SKM-1 treated with dmso at 0.1 percent for 144 hours (cell line): Measurements from ENCODE around the gene RGMB.
A peak's percentile ranks its signal among the peaks of the same experiment; 100 is the strongest.
"Not testable (repeated sequence)": the region's sequence is repeated elsewhere in the genome, so short reads cannot be mapped to it uniquely, and the experiment has no call there.

Source experiments
- DNase-seq: peaks from one replicate; lab custom pipeline; 2025; ENCODE audit not compliant: unreplicated experiment; lab: John Stamatoyannopoulos, UW

Gene RGMB

GRCh38 chr5:98773464-98774191 is at the start of gene RGMB:
Gene RGMB, plus strand, starts transcription at chr5:98773663. Its CDS starts 408 bp downstream, at chr5:98774071.
- peak; percentile 94 for DNase-seq

- no peak for DNase-seq
Measured at GRCh38 chr5:98726258-98726657, 47.2 kb upstream of the RGMB start.

GRCh38 chr5:98727686-98728085 is 45.8 kb upstream of the RGMB start:
- DNase-seq: no peak

GRCh38 chr5:98734646-98735045 is 38.8 kb upstream of the RGMB start:
- DNase-seq: no peak

- no peak for DNase-seq
Measured at GRCh38 chr5:98735806-98736507, 37.5 kb upstream of the RGMB start.

- no peak for DNase-seq
Measured at GRCh38 chr5:98736753-98737152, 36.7 kb upstream of the RGMB start.

- not testable (repeated sequence) for DNase-seq
Measured at GRCh38 chr5:98737441-98737840, 36.0 kb upstream of the RGMB start.

- not testable (repeated sequence) for DNase-seq
Measured at GRCh38 chr5:98738481-98739149, 34.8 kb upstream of the RGMB start.

GRCh38 chr5:98741926-98742325 is 31.5 kb upstream of the RGMB start:
- DNase-seq: no peak

GRCh38 chr5:98742396-98743073 is 30.9 kb upstream of the RGMB start:
- DNase-seq: no peak

- DNase-seq: not testable (repeated sequence)
Measured at GRCh38 chr5:98748259-98748658, 25.2 kb upstream of the RGMB start.

- no peak for DNase-seq
Measured at GRCh38 chr5:98749046-98749445, 24.4 kb upstream of the RGMB start.

GRCh38 chr5:98750693-98751092 is 22.8 kb upstream of the RGMB start:
- DNase-seq: peak; percentile 21

GRCh38 chr5:98752331-98752730 is 21.1 kb upstream of the RGMB start:
- not testable (repeated sequence) for DNase-seq

- DNase-seq: not testable (repeated sequence)
Measured at GRCh38 chr5:98752801-98753200, 20.7 kb upstream of the RGMB start.

- DNase-seq: no peak
Measured at GRCh38 chr5:98753507-98753906, 20.0 kb upstream of the RGMB start.

GRCh38 chr5:98755406-98755805 is 18.1 kb upstream of the RGMB start:
- DNase-seq: no peak

GRCh38 chr5:98757978-98758377 is 15.5 kb upstream of the RGMB start:
- no peak for DNase-seq

GRCh38 chr5:98763001-98763630 is 10.3 kb upstream of the RGMB start:
- DNase-seq: no peak

GRCh38 chr5:98765815-98766214 is 7.6 kb upstream of the RGMB start:
- no peak for DNase-seq

GRCh38 chr5:98767581-98767980 is 5.9 kb upstream of the RGMB start:
- DNase-seq: no peak
